ENCODE results near the gene FOXL2NB.

The FOXL2NB gene

GRCh38 chr3:138933981-138934691, 12.9 kb upstream of the FOXL2NB start:
- Histone ChIP-seq H4K20me1 (ENCODE audit: insufficient read depth, low read length) (no peaks in the 10 kb centered on the region), H3K36me3 (ENCODE audit: insufficient read depth, low read length) (no peaks in the 10 kb centered on the region), H3K4me2 (ENCODE audit: low read length) (no peak overlapping the region), H3K79me2 (ENCODE audit: insufficient read depth, low read length) (no peaks in the 10 kb centered on the region), H2AFZ (ENCODE audit: low read length) (no peak overlapping the region), H3K9ac (ENCODE audit: low read length) (no peak overlapping the region), H3K4me1 (ENCODE audit: insufficient read depth, low read length, severe bottlenecking) (peaks cover 8% of the 10 kb centered on the region), H3K9me2 (ENCODE audit: low read depth, low read length) (no peaks in the 10 kb centered on the region), H3K4me3 (ENCODE audit: low read depth, low read length, poor library complexity, severe bottlenecking) (no peak overlapping the region), H3K27ac (ENCODE audit: low read depth, low read length, poor library complexity, severe bottlenecking) (no peak overlapping the region), H3F3A (ENCODE audit: insufficient read depth, low read length) (no peaks in the 10 kb centered on the region), H3K9me3 (ENCODE audit: low read length) (no peaks in the 10 kb centered on the region), H3K27me3 (ENCODE audit: insufficient read depth, low read length) (no peaks in the 10 kb centered on the region)
- TF ChIP-seq, protein P1, sequence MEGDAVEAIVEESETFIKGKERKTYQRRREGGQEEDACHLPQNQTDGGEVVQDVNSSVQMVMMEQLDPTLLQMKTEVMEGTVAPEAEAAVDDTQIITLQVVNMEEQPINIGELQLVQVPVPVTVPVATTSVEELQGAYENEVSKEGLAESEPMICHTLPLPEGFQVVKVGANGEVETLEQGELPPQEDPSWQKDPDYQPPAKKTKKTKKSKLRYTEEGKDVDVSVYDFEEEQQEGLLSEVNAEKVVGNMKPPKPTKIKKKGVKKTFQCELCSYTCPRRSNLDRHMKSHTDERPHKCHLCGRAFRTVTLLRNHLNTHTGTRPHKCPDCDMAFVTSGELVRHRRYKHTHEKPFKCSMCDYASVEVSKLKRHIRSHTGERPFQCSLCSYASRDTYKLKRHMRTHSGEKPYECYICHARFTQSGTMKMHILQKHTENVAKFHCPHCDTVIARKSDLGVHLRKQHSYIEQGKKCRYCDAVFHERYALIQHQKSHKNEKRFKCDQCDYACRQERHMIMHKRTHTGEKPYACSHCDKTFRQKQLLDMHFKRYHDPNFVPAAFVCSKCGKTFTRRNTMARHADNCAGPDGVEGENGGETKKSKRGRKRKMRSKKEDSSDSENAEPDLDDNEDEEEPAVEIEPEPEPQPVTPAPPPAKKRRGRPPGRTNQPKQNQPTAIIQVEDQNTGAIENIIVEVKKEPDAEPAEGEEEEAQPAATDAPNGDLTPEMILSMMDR (IDR thresholded peaks at IDR 0.05; ENCODE audit: low read length): no peak
- no peak for TF ChIP-seq EZH2 (IDR thresholded peaks at IDR 0.05; ENCODE audit: borderline replicate concordance, low read length)

DNA sequence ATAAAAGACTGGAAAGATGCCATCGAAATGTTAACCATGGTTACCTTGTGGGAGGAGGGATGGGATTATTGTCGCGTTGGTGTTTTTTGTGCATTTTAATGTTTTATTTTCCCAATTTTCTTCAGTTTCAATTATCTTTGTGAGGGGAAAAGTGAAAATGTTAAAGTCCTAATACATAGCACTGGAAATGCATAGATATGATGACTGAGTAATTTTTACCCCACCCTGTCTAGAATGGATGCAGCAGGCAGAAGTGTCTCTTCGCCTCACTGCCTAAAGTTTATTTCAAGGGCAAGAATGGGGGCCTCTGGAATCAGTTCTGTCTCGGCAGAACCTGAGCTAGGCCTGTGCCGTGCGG, 11.5 kb upstream of the FOXL2NB start:
- Histone ChIP-seq H3K36me3 (ENCODE audit: insufficient read depth, low read length) (no peaks in the 10 kb centered on the region), H3K4me2 (ENCODE audit: low read length) (peak overlapping the region; percentile 90), H3K4me1 (ENCODE audit: insufficient read depth, low read length, severe bottlenecking) (peaks cover 8% of the 10 kb centered on the region), H3K9me3 (ENCODE audit: low read length) (no peaks in the 10 kb centered on the region), H3F3A (ENCODE audit: insufficient read depth, low read length) (no peaks in the 10 kb centered on the region), H3K4me3 (ENCODE audit: low read depth, low read length, poor library complexity, severe bottlenecking) (peak overlapping the region; percentile 66), H3K27ac (ENCODE audit: low read depth, low read length, poor library complexity, severe bottlenecking) (no peak overlapping the region), H3K9ac (ENCODE audit: low read length) (peak overlapping the region; percentile 53; the same call in 1 of the 2 replicates), H2AFZ (ENCODE audit: low read length) (peak overlapping the region; percentile 87), H4K20me1 (ENCODE audit: insufficient read depth, low read length) (no peaks in the 10 kb centered on the region), H3K9me2 (ENCODE audit: low read depth, low read length) (no peaks in the 10 kb centered on the region), H3K79me2 (ENCODE audit: insufficient read depth, low read length) (no peaks in the 10 kb centered on the region), H3K27me3 (ENCODE audit: insufficient read depth, low read length) (no peaks in the 10 kb centered on the region)
- TF ChIP-seq, protein P1 (IDR thresholded peaks at IDR 0.05; ENCODE audit: low read length): no peak
- no peak for TF ChIP-seq EZH2 (IDR thresholded peaks at IDR 0.05; ENCODE audit: borderline replicate concordance, low read length)

- Histone ChIP-seq H2AFZ (ENCODE audit: low read length) (peak overlapping the region; percentile 87), H3K4me3 (ENCODE audit: low read depth, low read length, poor library complexity, severe bottlenecking) (peak overlapping the region; percentile 66), H3K9me2 (ENCODE audit: low read depth, low read length) (no peaks in the 10 kb centered on the region), H3K9ac (ENCODE audit: low read length) (peak overlapping the region; percentile 53; the same call in 1 of the 2 replicates), H3F3A (ENCODE audit: insufficient read depth, low read length) (no peaks in the 10 kb centered on the region), H3K79me2 (ENCODE audit: insufficient read depth, low read length) (no peaks in the 10 kb centered on the region), H3K36me3 (ENCODE audit: insufficient read depth, low read length) (no peaks in the 10 kb centered on the region), H3K27me3 (ENCODE audit: insufficient read depth, low read length) (no peaks in the 10 kb centered on the region), H3K9me3 (ENCODE audit: low read length) (no peaks in the 10 kb centered on the region), H3K27ac (ENCODE audit: low read depth, low read length, poor library complexity, severe bottlenecking) (no peak overlapping the region), H4K20me1 (ENCODE audit: insufficient read depth, low read length) (no peaks in the 10 kb centered on the region), H3K4me1 (ENCODE audit: insufficient read depth, low read length, severe bottlenecking) (peaks cover 8% of the 10 kb centered on the region), H3K4me2 (ENCODE audit: low read length) (peak overlapping the region; percentile 90)
- no peak for TF ChIP-seq EZH2 (IDR thresholded peaks at IDR 0.05; ENCODE audit: borderline replicate concordance, low read length)
- TF ChIP-seq, protein P1 (IDR thresholded peaks at IDR 0.05; ENCODE audit: low read length): peak; percentile 92
These were observed 10.9 kb upstream of the FOXL2NB start for GRCh38 chr3:138935863-138936740.

Measured in OCI-LY1 (cell line).